HUES64 (cell line): ENCODE data around the gene GPS1.
A peak's percentile ranks its signal among the peaks of the same experiment; 100 is the strongest.
"Not testable (repeated sequence)": the region's sequence is repeated elsewhere in the genome, so short reads cannot be mapped to it uniquely, and the experiment has no call there.

ENCODE experiments used
- H3K27ac ChIP-seq: 2 replicates; pipeline ENCODE4 v1.7.0; 2013; ENCODE audit warnings: low read depth, low read length, inconsistent platforms
- H3K27me3 ChIP-seq: 2 replicates; pipeline ENCODE4 v1.6.1; 2013; ENCODE audit warnings: mild to moderate bottlenecking, low read length; ENCODE audit not compliant: insufficient read depth
- H3K36me3 ChIP-seq: 2 replicates; pipeline ENCODE4 v1.6.1; 2013; ENCODE audit warnings: mild to moderate bottlenecking, low read length; ENCODE audit not compliant: insufficient read depth
- H3K4me1 ChIP-seq: 2 replicates; pipeline ENCODE4 v1.6.1; 2013; ENCODE audit warnings: mild to moderate bottlenecking, low read length, moderate library complexity; ENCODE audit not compliant: insufficient read depth
- H3K4me3 ChIP-seq: 2 replicates; pipeline ENCODE4 v1.5.1; 2013; ENCODE audit warnings: mild to moderate bottlenecking, low read length, moderate library complexity
- H3K9ac ChIP-seq: 2 replicates; pipeline ENCODE4 v1.6.1; 2013; ENCODE audit warnings: mild to moderate bottlenecking, low read depth, low read length
- H3K9me3 ChIP-seq: 2 replicates; pipeline ENCODE4 v1.6.1; 2013; ENCODE audit warnings: low read depth, low read length; ENCODE audit not compliant: insufficient read depth
- WGBS: fragments of 150-250, 120-280 bp; methylation state at CpG from one replicate; pipeline ENCODE4 v1.1.7; 2013; ENCODE audit warnings: missing lambda C conversion rate; 5-methylcytosine and 5-hydroxymethylcytosine counted together

Gene GPS1

DNA sequence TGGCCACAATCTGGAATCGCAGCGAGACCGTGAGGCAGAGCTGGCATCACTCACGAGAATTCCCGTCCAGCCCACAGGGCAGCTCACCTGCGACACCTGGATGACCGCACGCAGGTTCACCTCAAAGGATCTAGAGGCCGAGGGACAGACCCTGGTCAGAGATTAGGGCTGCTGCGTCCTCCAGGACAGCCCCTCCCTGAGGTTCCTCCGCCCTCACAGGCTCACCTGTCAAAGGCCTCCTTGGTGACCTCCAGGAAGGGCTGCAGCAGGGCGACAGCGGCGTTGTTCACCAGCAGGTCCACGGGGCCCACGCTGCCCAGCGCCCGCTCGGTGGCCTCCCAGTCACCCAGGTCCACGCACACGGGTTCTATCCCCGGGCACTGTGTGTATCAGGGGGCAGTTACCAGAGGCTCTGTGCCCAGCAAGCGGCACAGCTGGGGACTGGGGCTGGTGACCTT is 15.0 kb upstream of the GPS1 start:
- Histone ChIP-seq H3K4me1 (peaks cover 9% of the 10 kb centered on the region; the same call in 1 of the 2 replicates), H3K27ac (no peak overlapping the region), H3K36me3 (no peaks in the 10 kb centered on the region), H3K27me3 (no peaks in the 10 kb centered on the region), H3K4me3 (peak overlapping the region; percentile 74), H3K9me3 (no peaks in the 10 kb centered on the region), H3K9ac (peak overlapping the region; percentile 73)
- WGBS = 59% methylated on average over 23 of the region's 23 CpGs

GRCh38 chr17:82037092-82037888 is 14.4 kb upstream of the GPS1 start, which contains the start of gene DCXR:
Gene DCXR (minus strand): TSS chr17:82037697. CDS start chr17:82037682, 15 bp downstream.
- Histone ChIP-seq H3K9me3 (no peaks in the 10 kb centered on the region), H3K27me3 (no peaks in the 10 kb centered on the region), H3K4me3 (peak within 1 kb of the TSS; percentile 74), H3K36me3 (no peaks in the 10 kb centered on the region), H3K9ac (peak within 1 kb of the TSS; percentile 73), H3K4me1 (peaks cover 9% of the 10 kb centered on the region; the same call in 1 of the 2 replicates), H3K27ac (peak within 1 kb of the TSS; percentile 71; the same call in 1 of the 2 replicates)
- WGBS = under 1% methylated on average over 92 of the region's 92 CpGs

DNA sequence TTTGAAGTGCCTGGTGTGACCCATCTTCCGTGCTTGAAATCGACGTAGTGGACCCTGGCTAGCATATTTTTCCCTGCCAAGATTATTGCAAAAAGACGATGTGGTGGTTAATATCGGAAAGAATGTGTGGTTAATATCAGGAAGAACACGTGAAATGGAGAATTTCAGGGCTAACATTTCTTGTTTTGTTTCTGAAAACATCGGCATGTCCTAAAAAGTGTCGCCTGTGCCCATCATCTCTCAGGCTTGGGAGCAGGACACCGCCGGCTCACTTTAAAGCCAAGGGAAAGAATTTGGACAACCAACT is 13.9 kb upstream of the GPS1 start:
- Histone ChIP-seq H3K4me3 (peak overlapping the region; percentile 74), H3K36me3 (no peaks in the 10 kb centered on the region), H3K27ac (no peak overlapping the region; the same call in 1 of the 2 replicates), H3K9ac (no peak overlapping the region), H3K4me1 (peaks cover 3% of the 10 kb centered on the region; the same call in 1 of the 2 replicates), H3K9me3 (no peaks in the 10 kb centered on the region), H3K27me3 (no peaks in the 10 kb centered on the region)
- 26% methylated on average over 10 of the region's 10 CpGs for WGBS

DNA sequence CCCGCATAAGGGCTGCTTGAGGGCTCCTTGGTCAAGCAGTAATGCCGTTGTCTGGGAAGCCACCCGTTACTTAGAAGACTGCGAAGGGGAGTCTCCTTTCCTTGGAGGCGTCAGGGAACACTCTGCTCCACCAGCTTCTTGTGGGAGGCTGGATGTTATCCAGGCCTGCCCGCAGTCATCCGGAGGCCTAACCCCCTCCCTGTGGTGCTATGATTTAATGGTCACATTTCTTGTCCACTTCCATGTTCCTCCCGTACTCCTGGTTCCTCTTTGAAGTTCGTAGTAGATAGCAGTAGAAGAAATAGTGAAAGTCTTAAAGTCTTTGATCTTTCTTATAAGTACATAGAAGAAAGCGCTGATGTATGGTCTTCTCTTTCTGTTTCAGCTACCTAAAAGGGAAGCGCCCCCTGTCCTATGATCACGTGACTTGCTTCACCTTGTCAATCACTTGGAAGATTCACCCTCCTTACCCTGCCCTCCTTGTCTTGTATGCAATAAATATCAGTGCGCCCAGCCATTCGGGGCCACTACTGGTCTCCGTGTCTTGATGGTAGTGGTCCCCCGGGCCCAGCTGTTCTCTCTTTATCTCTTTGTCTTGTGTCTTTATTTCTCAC is 12.8 kb upstream of the GPS1 start:
- H3K9ac ChIP-seq, H3K27me3 ChIP-seq, H3K36me3 ChIP-seq, H3K4me3 ChIP-seq, H3K9me3 ChIP-seq, H3K27ac ChIP-seq: not testable (repeated sequence)
- WGBS = 93% methylated on average over 16 of the region's 16 CpGs
- peaks cover 10% of the 10 kb centered on the region for H3K4me1 ChIP-seq

DNA sequence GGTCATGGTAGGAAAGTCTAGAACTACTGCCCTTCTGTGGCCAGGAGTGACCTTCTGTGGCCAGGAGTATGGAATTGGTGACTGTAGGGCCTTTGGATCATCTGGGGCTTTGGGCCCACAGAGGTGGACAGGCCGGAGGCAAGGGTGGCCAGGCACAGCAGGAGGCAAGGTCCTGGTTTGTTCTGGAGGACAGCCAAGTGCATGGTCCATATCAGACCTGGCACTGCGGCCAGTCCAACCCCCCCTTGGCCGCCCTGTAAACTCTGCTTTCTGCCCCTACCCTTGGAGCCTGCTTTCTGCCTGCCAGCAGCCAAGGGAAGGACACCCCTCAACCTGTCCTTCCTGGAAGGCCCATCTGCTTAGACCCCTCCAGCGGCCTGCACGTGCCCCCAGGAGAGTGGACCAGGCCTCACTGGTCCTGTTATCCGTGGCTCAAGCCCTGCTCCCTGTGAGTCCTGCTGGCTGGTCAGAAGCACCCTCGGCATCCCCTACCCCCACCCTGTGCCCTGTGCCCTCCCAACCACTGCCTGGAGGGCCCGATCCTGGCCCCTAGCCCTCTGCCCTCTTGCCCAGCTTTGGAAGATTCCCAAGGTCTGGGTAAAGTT is 11.9 kb upstream of the GPS1 start:
- H3K4me1 ChIP-seq = peaks cover 10% of the 10 kb centered on the region
- no peaks in the 10 kb centered on the region for H3K9me3 ChIP-seq
- H3K27me3 ChIP-seq = no peaks in the 10 kb centered on the region
- H3K4me3 ChIP-seq = no peak overlapping the region
- H3K36me3 ChIP-seq = no peaks in the 10 kb centered on the region
- no peak overlapping the region for H3K27ac ChIP-seq
- whole genome bisulfite sequencing = 96% methylated on average over 8 of the region's 8 CpGs
- no peak overlapping the region for H3K9ac ChIP-seq

GRCh38 chr17:82041144-82041814 is 10.4 kb upstream of the GPS1 start:
- no peaks in the 10 kb centered on the region for H3K36me3 ChIP-seq
- peaks cover 10% of the 10 kb centered on the region for H3K4me1 ChIP-seq
- H3K9me3 ChIP-seq = no peaks in the 10 kb centered on the region
- no peak overlapping the region for H3K27ac ChIP-seq
- no peaks in the 10 kb centered on the region for H3K27me3 ChIP-seq
- no peak overlapping the region for H3K4me3 ChIP-seq
- no peak overlapping the region for H3K9ac ChIP-seq
- WGBS = 69% methylated on average over 17 of the region's 17 CpGs

- H3K9ac ChIP-seq = no peak overlapping the region
- H3K27me3 ChIP-seq = no peaks in the 10 kb centered on the region
- H3K4me3 ChIP-seq = no peak overlapping the region
- no peaks in the 10 kb centered on the region for H3K9me3 ChIP-seq
- peaks cover 10% of the 10 kb centered on the region for H3K4me1 ChIP-seq
- 95% methylated on average over 9 of the region's 9 CpGs for WGBS
- peaks cover 12% of the 10 kb centered on the region; the same call in 1 of the 2 replicates for H3K36me3 ChIP-seq
- H3K27ac ChIP-seq = no peak overlapping the region
Observed at GRCh38 chr17:82042649-82043048, 9.0 kb upstream of the GPS1 start.

DNA sequence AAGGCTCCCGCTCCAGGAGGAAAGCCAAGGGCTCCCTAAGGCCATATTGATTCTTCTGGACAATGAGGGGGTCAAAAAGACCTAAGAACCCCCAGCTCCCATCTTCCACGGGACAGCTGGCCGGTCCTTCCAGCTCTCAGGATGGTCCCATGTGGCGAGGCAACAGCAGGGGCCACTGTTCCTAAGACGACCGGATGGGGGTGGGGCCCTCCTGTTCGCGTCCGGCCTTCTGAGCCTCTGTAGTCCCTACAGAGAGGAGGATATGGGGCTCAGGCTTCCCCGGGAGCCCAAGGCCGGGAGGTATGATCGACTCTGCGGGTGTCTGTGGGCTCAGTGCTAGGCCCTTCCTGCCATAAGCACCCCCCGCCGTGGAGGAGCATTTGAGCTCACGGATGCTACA is 8.2 kb upstream of the GPS1 start:
- Histone ChIP-seq H3K36me3 (peaks cover 17% of the 10 kb centered on the region), H3K4me1 (peaks cover 7% of the 10 kb centered on the region), H3K9ac (no peak overlapping the region), H3K27me3 (no peaks in the 10 kb centered on the region), H3K4me3 (no peak overlapping the region), H3K27ac (no peak overlapping the region), H3K9me3 (no peaks in the 10 kb centered on the region)
- 60% methylated on average over 16 of the region's 16 CpGs for whole genome bisulfite sequencing

DNA sequence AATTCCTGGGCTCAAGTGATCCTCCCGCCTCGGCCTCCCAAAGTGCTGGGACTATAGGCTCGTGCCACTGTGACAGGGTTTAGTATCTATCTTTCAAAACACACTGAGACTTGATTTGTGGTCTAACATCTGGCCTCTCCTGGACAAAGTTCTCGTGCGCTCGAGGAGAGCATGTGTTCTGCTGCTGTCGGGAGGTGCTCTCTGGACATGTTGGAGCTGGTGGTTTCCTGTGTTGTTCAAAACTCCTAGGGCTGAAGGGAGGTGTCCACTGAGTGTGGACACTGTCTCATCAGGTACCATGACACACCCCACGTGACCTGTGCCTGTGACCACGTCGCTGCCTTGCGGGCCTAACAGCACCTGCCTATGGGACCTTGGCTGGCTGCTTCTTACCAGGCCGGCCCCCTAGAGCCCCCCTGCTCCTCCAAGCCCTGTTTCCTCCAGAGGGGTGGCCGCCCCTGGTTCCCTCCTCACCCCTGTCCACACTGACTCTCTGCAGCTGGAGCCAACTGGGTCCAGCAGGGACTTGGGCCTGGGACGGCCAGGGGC is 5.7 kb upstream of the GPS1 start:
- Histone ChIP-seq H3K36me3 (peaks cover 29% of the 10 kb centered on the region), H3K9me3 (no peaks in the 10 kb centered on the region), H3K4me1 (peaks cover 7% of the 10 kb centered on the region), H3K27me3 (no peaks in the 10 kb centered on the region), H3K27ac (no peak overlapping the region), H3K4me3 (no peak overlapping the region), H3K9ac (no peak overlapping the region)
- 94% methylated on average over 14 of the region's 14 CpGs for whole genome bisulfite sequencing

- H3K4me3 ChIP-seq = no peak overlapping the region
- WGBS = 96% methylated on average over 21 of the region's 21 CpGs
- H3K36me3 ChIP-seq = peaks cover 29% of the 10 kb centered on the region
- H3K9ac ChIP-seq = no peak overlapping the region
- H3K4me1 ChIP-seq = peaks cover 7% of the 10 kb centered on the region
- no peaks in the 10 kb centered on the region for H3K9me3 ChIP-seq
- H3K27me3 ChIP-seq = no peaks in the 10 kb centered on the region
- no peak overlapping the region for H3K27ac ChIP-seq
Observed at GRCh38 chr17:82046903-82047302, 4.8 kb upstream of the GPS1 start.
